Muscle of leg (tissue), 11 donors: ENCODE measurements around the gene OVOL2. TPM values are rescaled to one million over a fixed set of nuclear protein-coding genes. Genes with fewer than 3 reads are reported as not detected.

Experiments used
- DNase-seq: peaks from one replicate; pipeline ENCODE4 v3.0.0; 2013
- H3K27ac ChIP-seq: one replicate; pipeline ENCODE4 v1.5.1; 2013; ENCODE audit warnings: mild to moderate bottlenecking, low read length, control low read depth
- H3K27me3 ChIP-seq: one replicate; pipeline ENCODE4 v1.6.1; 2013; ENCODE audit warnings: low read length; ENCODE audit not compliant: control insufficient read depth, insufficient read depth
- H3K36me3 ChIP-seq: one replicate; pipeline ENCODE4 v1.6.1; 2013; ENCODE audit warnings: low read length; ENCODE audit not compliant: control insufficient read depth, insufficient read depth
- H3K4me1 ChIP-seq: one replicate; pipeline ENCODE4 v1.6.1; 2013; ENCODE audit warnings: low read length; ENCODE audit not compliant: control insufficient read depth, insufficient read depth
- H3K4me3 ChIP-seq: one replicate; pipeline ENCODE4 v1.5.1; 2013; ENCODE audit warnings: low read length, control low read depth
- H3K9me3 ChIP-seq: replicated peaks from 2 replicates; pipeline ENCODE4 v1.6.1; 2013; ENCODE audit warnings: low read depth, low read length; ENCODE audit not compliant: control insufficient read depth
- WGBS: methylation state at CpG from one replicate; pipeline ENCODE4 v1.1.5; 2013; ENCODE audit warnings: missing lambda C conversion rate; ENCODE audit not compliant: insufficient coverage; 5-methylcytosine and 5-hydroxymethylcytosine counted together
- polyA plus RNA-seq, 8 donors: library from polyadenylated mRNA; unstranded; fragments of 120-200 nt; gene quantifications; one replicate each; pipeline versions ENCODE4 v1.2.1 to v1.2.3, GENCODE V29; 2013; ENCODE audit warnings: inconsistent platforms in 1 of 8, low replicate concordance in 1 of 8; ENCODE audit not compliant: insufficient read length in 8 of 8, insufficient read depth in 1 of 8
- total RNA-seq: library from RNA; stranded (reverse); fragments of 120-200 nt; gene quantifications from one replicate; pipeline ENCODE4 v1.2.4, GENCODE V29; 2013

OVOL2 gene
- total and polyA plus RNA-seq, 9 donors: 0.45 to 0.78 TPM; not detected in 7

DNA sequence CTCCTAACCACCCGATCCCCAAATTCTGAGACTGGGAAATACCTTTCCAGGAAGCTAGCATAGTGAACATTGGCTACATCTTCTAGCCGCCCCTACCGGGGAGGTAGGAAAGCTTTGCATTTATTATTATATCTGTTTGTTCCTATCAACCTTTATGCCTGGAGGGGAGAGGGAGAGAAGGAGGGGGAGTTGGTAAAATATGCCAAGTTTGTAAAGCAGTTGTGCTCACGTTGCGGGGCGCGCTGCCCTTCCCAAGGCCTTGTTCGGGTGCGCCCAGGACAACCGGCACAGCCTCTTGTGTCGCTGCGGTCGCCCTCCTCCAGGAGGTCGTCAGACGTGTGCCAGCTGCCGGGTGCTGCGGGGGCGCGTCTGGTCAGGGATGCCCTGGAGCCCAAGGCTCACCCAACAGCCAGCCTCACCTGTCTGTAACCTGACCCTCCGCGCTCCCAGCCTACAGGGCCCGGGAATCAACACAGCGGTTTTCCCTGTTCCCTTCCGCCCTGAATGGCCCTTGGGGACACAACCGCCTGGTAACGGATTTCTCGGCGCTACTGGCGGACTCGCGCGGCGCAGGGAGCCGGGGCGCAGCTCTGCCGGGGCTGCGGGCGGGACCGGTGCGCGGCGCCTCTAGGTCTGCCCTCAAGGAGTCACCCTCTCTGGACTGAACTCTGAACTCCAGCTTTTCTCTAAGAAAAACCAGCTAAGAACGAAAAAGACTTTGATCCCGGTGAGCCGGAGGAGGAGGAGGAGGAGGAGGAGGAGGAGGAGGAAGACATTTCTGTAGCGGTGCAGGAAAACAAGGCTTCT lies 1.1 kb upstream of the OVOL2 start:
- Histone ChIP-seq H3K9me3 (no peaks in the 10 kb centered on the region), H3K4me3 (no peak overlapping the region), H3K27me3 (peaks cover 82% of the 10 kb centered on the region), H3K27ac (no peak overlapping the region), H3K4me1 (peaks cover 16% of the 10 kb centered on the region), H3K36me3 (no peaks in the 10 kb centered on the region)
- WGBS: under 1% methylated on average over 32 of the region's 46 CpGs
- DNase-seq: no peak

DNA sequence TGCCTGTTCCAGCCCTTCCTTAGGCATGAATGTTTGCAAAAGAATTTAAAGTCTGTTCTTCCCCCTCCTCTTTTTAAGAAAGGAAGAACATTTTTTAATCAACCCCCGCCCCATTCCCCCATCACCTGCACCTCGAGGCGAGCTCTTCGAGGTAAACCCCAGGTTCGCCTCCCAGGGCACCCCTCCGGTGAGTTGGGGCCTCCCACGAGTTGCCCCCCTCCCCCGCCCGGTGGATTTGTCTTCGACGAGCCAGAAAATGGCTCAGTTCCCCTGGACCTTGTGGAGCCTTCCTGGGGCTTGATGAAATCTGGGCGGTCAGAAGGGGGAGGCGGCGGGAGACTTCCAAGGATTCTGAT lies 256 bp upstream of the OVOL2 start:
- Histone ChIP-seq H3K36me3 (no peaks in the 10 kb centered on the region), H3K27me3 (peaks cover 84% of the 10 kb centered on the region), H3K4me3 (no peak overlapping the region), H3K4me1 (peaks cover 16% of the 10 kb centered on the region), H3K27ac (no peak overlapping the region), H3K9me3 (no peaks in the 10 kb centered on the region)
- DNase-seq: no peak
- WGBS: 0% methylated on average over 7 of the region's 14 CpGs

DNA sequence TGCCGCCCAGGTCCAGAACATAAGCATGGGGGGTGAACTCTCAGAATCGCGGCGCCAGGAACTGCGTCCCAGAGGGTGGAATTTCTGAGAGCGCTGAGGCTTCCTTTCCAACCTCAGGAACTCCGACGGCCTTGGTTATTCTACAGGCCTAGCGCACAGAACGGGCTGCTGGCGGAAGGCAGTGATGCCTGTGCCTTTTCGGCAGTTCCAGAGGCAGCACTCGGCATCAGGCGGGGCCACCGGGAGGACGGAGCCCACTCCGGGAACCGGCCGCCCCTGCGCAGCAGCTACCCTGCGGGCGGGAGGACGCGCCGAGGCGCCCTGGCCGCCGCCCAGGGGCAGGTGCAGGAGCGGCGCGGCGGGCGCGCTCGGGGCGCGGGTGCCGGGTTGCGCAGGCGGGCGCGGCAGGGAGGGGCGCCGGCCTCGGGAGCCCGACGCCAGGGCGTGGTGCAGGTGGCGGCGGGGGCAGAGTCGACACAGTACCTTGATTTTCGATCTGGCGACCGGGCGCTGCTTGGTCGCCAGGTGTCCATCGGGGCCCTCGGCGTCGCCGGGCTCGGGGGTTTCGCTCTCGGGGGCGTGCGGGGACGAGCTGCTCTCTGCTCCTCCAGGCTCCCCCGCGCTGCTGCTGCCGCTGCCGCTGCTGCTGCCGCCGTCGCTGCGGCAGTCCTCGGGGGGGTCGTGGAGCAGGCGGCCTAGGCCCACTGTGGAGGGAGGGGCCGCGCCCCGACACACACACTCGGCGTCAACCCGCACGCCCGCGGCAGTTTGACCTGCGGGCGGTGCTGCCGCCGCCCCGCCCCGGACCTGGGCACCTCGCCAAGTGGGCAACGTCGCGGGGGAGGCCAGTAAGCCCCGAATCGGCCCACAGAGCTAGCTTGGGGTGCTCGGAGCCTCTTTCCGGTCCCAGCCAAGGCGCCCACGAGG lies 1.3 kb downstream of the OVOL2 start:
- 1% methylated on average over 102 of the region's 103 CpGs for WGBS
- no peak for DNase-seq

DNA sequence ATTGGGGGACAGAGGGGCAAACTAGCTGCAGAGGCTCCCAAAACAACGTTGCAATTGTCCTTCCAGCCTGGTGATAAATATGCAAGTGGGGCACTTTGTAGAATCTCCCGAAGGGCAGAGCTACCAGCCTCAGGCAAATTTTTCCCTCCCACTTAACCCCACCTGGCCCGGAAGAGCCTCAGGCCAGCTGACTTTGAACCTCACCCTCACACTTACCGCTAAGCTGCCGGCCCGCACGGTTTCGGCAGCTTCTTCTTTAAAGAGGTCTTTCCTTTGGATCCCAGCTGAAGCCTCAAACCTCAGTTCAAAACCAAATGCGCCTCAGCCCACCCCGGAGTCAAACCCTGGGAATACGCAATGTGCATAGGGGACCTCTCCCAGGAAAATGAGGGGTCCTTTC lies 2.5 kb downstream of the OVOL2 start:
- H3K4me1 ChIP-seq: peaks cover 16% of the 10 kb centered on the region
- H3K9me3 ChIP-seq: no peaks in the 10 kb centered on the region
- no peak overlapping the region for H3K27ac ChIP-seq
- no peak for DNase-seq
- 10% methylated on average over 11 of the region's 11 CpGs for WGBS
- H3K27me3 ChIP-seq: peaks cover 79% of the 10 kb centered on the region
- no peaks in the 10 kb centered on the region for H3K36me3 ChIP-seq
- no peak overlapping the region for H3K4me3 ChIP-seq

More for the DNA sequence above, 1.3 kb downstream of the OVOL2 start:
- Histone ChIP-seq H3K4me3 (peak overlapping the region; percentile 5), H3K4me1 (peaks cover 16% of the 10 kb centered on the region), H3K27ac (no peak overlapping the region), H3K36me3 (no peaks in the 10 kb centered on the region), H3K27me3 (peaks cover 88% of the 10 kb centered on the region), H3K9me3 (no peaks in the 10 kb centered on the region)

DNA sequence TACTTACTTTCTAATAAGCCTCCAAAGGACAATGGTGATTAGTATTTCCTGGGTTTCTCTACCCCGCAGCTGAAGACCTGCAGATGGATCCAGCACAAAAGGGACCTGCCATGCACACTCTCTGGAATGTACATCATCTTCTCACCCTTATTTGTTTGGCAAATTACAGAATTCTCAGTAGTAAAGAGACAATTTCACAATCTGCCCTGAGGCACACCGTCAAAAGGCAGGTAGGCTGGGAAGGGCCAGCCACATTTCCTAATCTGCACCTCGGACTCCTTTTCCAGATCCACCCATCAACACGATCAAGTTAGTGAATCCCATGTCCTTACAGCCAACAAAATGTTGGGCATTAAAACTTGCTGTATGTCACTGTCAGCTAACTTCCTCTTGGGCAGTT lies 4.9 kb downstream of the OVOL2 start:
- H3K4me3 ChIP-seq: no peak overlapping the region
- H3K36me3 ChIP-seq: no peaks in the 10 kb centered on the region
- peaks cover 62% of the 10 kb centered on the region for H3K27me3 ChIP-seq
- no peak for DNase-seq
- H3K9me3 ChIP-seq: no peaks in the 10 kb centered on the region
- peaks cover 13% of the 10 kb centered on the region for H3K4me1 ChIP-seq
- no peak overlapping the region for H3K27ac ChIP-seq
- 57% methylated on average over 1 of the region's 4 CpGs for whole genome bisulfite sequencing

DNA sequence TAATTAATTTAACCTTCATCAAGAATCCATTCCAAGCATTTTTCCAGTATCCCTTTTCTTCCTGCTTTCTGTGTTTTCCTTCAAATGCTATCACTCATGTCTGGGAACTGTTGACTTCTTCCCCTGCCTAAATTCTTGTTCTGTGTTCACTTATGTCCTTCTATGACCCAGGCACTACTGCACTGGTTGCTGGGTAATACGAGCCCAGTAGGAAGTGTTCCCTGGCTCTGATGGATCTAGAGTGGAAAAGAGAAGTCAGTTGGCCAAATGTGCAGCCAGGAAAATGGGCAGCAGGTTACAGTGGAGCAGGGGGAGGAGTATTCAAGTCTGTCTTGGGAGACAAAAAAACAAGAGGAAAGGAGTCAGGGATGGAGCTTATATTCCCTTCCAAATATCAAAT lies 7.1 kb downstream of the OVOL2 start:
- H3K27me3 ChIP-seq: peaks cover 45% of the 10 kb centered on the region
- 13% methylated on average over 1 of the region's 1 CpG for WGBS
- no peak for DNase-seq

DNA sequence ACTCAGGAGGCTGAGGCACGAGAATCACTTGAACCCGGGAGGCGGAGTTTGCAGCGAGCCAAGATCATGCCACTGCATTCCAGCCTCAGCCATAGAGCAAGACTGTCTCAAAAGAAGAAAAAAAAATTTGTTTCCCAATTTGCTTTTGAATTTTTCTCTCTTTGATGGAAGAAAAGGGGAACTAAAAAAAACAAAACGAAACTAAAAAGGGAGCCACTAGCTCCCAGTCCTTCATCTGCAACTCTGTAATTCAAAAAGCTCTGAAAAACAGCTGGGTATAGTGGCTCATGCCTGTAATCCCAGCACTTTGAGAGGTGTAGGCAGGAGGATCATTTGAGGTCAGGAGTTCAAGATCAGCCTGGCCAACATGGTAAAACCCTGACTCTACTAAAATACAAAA lies 9.5 kb downstream of the OVOL2 start:
- WGBS: no CpG with 5 or more reads among the region's 5 CpGs
- no peak for DNase-seq
- H3K4me3 ChIP-seq: no peak overlapping the region
- no peaks in the 10 kb centered on the region for H3K4me1 ChIP-seq
- H3K36me3 ChIP-seq: no peaks in the 10 kb centered on the region
- H3K9me3 ChIP-seq: peaks cover 4% of the 10 kb centered on the region
- H3K27ac ChIP-seq: no peak overlapping the region
- H3K27me3 ChIP-seq: peaks cover 34% of the 10 kb centered on the region

More for the DNA sequence above, 7.1 kb downstream of the OVOL2 start:
- H3K27ac ChIP-seq: no peak overlapping the region
- H3K36me3 ChIP-seq: no peaks in the 10 kb centered on the region
- H3K9me3 ChIP-seq: no peaks in the 10 kb centered on the region
- H3K4me1 ChIP-seq: no peaks in the 10 kb centered on the region
- H3K4me3 ChIP-seq: no peak overlapping the region

DNA sequence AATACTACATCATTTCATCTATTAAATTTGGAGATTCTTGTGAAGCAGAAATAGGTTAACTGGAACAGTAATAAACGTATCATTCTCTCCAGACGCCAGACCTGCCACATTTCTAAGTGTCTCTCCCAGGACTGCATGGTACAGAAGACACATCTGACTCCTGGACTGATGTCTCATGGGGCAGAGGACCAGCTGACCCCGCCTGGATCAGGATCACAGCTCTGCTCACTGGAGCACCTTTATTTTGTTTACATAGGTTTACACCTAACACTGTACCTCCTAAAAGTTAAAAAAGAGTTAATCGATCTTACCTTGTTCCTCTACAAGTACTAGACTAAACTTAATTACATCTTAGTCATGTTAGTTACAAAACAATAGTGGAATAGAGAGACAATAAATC lies 11.2 kb downstream of the OVOL2 start:
- no peak for DNase-seq
- peaks cover 23% of the 10 kb centered on the region for H3K27me3 ChIP-seq
- 55% methylated on average over 2 of the region's 4 CpGs for WGBS
- peaks cover 5% of the 10 kb centered on the region for H3K9me3 ChIP-seq
- H3K4me1 ChIP-seq: no peaks in the 10 kb centered on the region
- no peak overlapping the region for H3K4me3 ChIP-seq
- no peak overlapping the region for H3K27ac ChIP-seq
- no peaks in the 10 kb centered on the region for H3K36me3 ChIP-seq

DNA sequence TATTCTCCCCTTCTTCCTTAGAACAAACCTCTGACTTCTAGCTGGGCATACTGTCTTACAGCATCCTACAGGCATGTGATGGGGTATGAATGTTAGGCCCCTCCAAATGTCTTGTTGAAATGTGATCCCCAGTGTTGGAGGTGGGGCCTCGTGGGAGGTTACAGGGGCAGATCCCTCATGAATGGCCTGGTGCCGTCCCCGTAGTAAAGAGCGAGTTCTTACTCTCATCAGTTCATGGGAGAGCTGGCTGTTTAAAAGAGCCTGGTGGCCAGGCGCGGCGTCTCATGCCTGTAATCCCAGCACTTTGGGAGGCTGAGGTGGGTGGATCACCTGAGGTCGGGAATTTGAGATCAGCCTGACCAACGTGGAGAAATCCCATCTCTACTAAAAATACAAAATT lies 15.5 kb downstream of the OVOL2 start:
- 29% methylated on average over 3 of the region's 9 CpGs for WGBS
- H3K4me1 ChIP-seq: no peaks in the 10 kb centered on the region
- no peak for DNase-seq
- peaks cover 5% of the 10 kb centered on the region for H3K9me3 ChIP-seq
- H3K4me3 ChIP-seq: no peak overlapping the region
- no peaks in the 10 kb centered on the region for H3K36me3 ChIP-seq
- H3K27me3 ChIP-seq: peaks cover 21% of the 10 kb centered on the region
- no peak overlapping the region for H3K27ac ChIP-seq

DNA sequence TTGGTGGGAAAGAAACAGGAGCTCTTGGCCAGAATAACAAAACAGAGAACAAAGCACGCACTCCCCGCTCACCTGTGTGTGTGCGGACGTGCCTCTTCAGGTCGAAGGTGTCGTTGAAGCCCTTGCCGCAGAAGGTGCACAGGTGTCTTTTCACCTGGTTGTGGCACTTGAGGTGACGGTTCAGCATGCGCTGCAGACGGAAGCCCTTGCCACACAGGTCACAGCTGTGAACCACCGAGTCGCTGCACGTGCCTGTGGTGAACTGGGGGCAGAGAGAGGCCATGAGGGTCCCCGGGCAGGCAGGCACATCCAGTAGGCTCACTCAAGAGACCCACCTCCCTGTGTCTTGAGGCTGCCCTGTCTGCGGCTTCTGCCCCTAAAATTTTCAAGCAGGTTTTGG lies 16.3 kb downstream of the OVOL2 start:
- H3K27me3 ChIP-seq: peaks cover 20% of the 10 kb centered on the region
- H3K4me3 ChIP-seq: no peak overlapping the region
- DNase-seq: no peak
- H3K27ac ChIP-seq: no peak overlapping the region
- WGBS: 87% methylated on average over 10 of the region's 15 CpGs
- H3K36me3 ChIP-seq: no peaks in the 10 kb centered on the region
- no peaks in the 10 kb centered on the region for H3K4me1 ChIP-seq
- peaks cover 5% of the 10 kb centered on the region for H3K9me3 ChIP-seq
